HG02623 (cell line): ENCODE measurements around the gene CDIP1.

Experiments used
- ATAC-seq: cut with Tn5 transposase; IDR thresholded peaks from one replicate; pipeline ENCODE4 v1.9.1; 2021; ENCODE audit warnings: moderate library complexity; ENCODE audit not compliant: unreplicated experiment

CDIP1 gene

DNA sequence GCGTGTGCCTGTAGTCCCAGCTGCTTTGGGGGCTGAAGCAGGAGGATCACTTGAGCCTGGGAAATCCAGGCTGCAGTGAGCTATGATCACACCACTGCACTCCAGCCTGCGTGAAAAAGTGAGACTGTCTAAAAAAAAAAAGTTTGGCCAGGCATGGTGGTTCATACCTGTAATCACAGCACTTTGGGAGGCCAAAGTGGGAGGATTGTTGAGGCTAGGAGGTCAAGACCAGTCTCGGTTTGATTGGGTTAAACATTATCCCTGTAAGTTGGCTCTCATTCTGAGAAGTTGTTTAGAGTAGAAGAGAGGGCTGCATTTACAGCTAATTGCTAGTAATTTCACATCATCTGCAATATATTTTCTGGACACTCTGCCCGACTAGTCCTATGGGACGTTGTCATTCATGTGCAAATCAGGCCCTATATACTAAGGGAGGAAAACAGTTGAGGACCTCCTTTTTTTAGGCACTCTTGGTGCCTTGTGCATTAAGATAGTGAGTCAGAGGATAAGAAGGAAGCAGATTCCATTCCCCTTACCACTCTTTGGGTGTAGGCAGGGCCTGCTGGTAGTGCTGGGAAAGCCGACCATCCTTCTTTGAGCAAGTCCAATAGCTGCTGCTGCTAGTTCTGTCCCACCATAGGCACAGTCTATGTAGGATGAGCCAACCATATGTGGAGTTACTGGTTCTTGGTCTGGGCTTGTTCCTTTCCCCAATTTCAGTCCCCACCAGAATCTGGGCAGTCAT, 43.7 kb downstream of the CDIP1 start:
- no peak for ATAC-seq

DNA sequence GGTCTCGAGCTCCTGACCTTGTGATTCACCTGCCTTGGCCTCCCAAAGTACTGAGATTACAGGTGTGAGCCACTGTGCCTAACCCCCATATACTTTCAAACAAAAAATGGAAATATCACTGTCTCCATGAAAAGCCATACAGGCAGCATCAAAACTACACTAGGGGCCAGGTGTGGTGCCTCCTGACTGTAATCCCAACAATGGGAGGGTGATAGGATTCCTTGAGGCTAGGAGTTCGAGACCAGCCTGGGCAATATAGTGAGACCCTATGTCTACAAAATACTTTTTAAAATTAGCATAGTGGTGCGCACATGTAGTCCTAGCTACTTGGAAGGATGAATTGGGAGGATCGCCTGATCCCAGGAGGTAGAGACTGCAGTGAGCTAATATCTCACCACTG, 46.7 kb downstream of the CDIP1 start:
- no peak for ATAC-seq

DNA sequence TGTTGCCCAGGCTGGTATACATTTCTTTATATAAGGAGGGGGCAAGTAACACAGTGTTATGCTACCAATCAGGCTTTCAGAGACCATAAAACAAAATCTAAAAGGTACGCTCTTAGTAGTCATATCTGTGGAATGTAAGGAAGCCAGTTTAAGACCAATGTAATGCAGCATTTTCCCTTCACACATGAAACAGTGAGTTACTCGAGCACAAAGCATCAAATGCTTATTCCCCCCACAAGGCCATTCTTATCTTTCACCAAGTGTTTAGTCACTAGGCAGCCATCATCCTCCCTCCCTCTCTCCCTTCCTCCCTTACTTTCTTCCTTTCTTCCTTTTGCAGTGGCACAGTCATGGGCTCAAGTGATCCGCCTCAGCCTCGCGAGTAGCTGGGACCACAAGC, 49.5 kb downstream of the CDIP1 start:
- no peak for ATAC-seq

DNA sequence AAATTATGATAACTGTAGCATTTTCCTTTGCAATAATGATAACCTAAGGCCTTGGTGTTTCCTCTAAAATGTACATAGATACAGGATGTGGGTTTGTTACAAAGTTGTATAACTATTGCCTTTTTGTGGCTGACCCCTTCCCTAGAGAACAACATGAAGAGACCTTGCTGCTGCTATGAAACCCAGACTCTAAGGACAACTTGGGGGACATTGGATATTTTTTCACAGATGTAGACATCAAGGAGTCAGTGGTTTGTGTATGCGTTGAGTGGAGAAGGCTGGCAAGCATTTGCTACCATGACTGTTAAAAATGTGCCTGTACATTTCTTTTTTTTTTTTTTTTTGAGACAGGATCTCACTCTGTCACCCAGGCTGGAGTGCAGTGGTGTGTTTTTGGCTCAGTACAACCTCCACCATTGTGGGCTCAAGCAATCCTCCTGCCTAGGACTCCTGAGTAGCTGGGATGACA, 50.0 kb downstream of the CDIP1 start:
- no peak for ATAC-seq

DNA sequence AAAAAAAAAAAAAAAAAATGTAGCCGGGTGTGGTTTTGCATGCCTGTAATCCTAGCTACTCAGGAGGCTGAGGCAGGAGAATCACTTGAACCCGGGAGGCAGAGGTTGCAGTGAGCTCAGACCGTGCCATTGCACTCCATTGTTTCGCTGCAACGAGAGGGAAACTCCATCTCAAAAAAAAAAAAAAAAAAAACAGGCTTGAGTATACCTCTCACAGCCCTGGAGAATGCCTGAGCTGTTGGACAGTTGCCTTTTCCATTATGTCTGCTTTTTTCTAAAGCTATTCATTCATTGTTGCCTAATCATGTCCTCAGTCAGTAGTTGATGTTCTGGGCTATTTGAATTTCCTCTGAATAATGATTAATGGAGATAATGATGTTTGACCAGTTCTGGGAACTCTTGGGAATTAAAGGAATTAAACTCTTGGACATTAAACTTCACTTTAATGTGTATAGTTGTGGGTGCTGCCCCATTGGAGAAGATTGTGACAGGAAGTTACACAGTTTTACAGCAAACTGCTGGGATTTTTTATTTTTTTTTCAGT, 50.5 kb downstream of the CDIP1 start:
- no peak for ATAC-seq

DNA sequence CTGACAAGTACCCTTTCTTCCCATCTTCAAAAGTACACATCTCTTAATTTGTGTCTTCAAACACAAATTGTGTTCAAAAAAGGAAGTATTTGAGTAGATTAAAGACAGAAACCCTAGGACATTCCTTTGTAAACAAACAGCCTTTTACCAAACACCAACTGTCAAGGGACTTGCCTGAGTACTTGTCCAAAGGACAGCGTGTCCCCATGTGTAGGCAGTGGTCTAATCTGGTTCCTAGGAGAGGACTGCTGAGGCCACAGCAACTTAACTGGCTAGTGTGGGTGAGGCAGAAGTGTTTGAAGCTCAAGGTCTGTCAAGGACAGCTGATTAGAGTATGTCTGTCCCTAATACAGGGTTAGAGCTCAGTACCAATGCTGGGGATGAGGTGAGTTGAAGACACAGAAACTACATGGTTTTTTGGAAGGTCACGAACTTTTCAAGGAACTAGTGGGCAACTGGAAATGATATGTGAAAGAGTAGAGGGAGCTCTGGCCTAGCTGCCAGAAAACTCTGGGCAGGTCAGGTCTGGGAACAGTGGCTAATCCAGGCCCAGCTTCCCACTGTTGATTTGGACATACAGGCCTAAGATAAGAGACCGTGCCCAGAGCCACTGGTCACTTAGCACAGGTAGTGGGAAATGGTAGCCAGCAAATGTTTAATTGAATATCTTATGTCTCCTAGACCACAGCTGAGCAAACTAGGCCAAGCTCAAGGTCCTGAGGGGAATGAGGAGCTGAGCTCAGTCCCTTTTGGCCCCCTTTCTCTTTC, 52.3 kb downstream of the CDIP1 start:
- no peak for ATAC-seq

DNA sequence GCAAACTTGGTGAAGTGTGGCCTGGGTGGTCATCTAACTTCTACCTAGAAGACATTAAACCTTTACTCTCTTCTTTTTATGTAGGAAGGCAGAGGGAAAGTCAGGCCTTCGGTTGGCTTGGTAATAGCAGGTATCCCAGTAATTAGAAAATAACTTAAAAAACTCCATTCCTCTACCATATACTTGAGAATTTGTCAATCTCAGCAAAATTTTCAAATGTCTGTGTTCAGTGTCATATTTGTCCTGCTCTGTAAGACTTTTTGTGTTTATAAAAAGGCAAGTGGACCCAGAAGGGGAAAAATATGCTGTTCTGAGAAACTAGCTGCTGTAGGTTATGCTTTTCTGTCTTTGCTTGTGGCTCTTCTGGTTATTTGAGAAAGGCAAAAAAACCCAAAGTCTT, 56.6 kb downstream of the CDIP1 start:
- ATAC-seq: no peak

DNA sequence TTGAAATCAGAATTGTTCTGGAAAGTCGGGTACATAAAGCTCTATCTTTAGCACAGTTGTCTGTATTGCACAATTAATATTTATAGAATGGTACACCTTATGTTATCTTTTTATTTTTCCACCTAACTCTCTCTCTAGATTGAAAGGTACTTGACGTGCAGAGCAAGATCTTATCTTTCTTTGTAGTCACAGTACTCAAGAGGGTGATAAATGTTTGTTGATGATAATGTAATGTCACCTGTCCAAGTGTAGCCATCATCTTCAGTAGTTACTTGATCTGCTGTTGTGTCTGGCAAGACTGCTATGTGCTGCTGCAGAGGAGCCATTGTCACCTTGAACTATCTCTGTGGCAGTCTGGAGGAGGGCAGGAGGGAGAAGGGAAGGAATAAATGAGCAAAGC, 57.0 kb downstream of the CDIP1 start:
- no peak for ATAC-seq

DNA sequence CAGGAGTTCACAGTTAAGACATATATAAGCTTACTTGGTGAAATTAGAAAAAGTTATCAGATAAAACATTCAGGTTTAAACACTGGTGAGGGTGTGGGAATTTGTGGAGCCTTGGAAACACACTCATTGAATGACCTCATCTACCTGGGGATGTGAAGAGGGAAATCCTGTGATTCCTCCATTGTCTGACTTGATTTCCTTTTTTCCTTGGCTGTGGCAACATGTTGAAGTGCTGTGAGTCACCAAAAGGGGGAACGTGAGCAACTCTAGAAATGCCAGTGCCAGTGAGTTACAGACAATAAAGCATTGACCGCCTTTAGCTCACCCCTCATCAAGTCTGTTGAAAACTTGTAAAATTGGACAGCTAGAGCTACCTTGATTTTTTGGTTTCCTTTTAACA, 60.6 kb downstream of the CDIP1 start:
- ATAC-seq: no peak

DNA sequence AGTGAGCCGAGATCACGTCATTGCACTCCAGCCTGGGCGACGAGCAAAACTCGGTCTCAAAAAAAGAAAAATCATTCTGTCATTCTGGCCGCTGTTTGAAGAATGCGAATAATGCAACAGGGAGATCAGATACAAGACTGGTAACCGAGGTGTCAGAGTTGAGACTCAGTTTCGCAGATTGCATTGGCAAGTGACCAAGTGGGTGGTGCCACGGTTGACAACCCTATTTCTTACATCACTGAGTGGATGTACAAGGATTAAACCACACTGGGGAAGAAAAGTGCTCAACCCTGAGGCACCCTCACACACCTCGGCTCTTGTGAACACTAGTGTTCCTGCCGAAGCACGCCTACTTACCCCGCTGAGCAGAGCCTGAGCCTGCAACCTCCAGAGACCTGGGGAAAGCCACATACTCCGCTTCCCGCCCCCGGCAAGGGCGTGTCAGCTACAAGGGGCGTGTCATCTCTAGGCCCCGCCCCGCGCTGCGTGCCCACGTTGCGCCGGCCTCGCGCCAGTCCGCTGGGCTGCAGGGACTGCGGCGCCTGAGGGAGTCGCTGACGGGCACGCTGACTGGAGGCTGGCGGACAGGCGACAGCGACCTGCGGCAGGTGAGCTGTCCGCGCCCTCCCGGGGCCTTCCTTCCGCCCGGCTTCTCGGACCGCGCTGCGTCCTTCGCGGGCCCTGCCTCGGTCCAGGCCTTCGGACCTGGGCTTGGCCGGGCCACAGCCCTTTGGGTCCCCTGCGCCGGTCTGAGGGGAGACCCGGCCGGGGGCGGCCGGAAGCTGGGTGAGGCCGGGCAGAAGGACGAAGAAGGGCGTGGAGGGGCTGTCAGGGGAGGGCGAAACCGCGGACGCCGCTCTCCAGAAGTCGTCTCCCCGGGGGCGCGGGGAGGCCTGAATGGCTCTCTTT, 62.4 kb downstream of the CDIP1 start, which contains the start of gene HMOX2:
Gene HMOX2 (plus strand): TSS at position 519 of the 909 bp plus-strand sequence. CDS start 29,127 bp downstream, outside the sequence.
- peak; percentile 80 for ATAC-seq

DNA sequence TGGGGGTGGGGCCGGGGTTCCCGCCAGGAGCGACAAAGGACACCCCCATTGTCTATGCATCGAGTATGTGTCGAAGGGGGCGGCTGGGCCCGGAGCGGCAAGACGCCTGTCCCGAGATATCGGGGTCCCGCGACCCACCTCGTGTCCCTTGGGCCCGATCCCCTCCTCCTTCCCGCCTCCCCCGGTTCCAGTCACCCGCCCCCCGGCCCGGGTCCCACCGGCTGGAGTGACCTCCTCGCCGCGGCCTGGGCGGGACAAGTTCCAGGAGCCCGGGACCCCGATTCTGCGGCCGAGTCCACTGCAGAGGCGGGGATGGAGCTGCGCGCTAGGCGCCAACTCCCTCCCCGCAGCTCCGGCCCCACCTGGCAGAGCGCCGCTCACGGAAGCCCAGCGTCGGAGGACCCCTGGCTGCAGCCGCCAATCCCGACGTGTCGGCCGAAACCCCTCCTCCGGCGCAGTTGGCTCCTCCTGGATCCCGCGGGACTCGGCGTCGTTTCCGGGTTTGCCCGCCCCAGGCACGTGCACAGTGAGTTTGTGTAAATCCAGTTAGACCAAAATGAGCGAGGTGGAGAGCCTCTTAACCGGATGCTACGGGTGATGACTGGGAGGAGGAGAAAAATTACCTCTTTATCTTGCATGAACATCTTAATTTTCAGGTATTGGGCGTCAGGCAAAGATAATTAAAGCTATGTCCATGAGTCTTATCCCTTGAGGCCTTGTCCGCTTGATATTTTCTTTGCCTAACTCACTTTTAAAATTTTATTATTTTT, 64.2 kb downstream of the CDIP1 start, which contains the start of gene NMRAL1:
Gene NMRAL1 (minus strand): TSS at position 434 of the 770 bp plus-strand sequence. CDS start 493 bp downstream, outside the sequence.
- ATAC-seq: peak; percentile 46

DNA sequence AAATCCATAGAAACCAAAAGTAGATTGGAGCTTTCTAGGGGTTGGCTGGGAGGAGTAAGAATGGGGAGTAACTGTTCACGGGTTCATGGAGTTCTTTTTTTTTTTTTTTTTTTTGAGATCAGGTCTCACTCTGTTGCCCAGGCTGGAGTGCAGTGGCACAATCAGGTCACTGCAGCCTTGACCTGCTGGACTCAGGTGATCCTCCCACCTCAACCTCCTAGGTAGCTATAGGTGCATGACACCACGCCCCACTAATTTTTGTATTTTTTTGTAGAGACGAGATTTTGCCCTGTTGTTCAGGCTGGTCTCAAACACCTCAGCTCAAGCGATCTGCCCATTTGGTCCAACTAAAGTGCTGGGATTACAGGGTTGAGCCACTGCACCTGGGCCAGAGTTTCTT, 65.7 kb downstream of the CDIP1 start:
- no peak for ATAC-seq

DNA sequence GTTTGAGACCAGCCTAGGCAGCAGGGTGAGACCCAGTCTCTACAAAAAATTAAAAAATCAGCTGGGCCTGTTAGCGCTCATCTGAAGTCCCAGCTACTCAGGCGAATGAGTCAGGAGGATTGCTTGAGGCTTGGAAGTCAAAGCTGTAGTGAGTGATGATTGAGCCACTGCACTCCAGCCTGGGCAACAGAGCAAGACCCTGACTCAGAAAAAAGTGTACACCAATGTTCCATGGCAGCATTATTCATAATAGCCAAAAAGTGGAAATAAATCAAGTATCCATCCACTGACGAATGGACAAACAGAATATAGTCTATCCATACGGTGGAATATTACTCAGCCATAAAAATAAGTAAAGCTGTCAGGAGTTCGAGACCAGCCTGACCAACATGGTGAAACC, 66.7 kb downstream of the CDIP1 start:
- ATAC-seq: no peak

DNA sequence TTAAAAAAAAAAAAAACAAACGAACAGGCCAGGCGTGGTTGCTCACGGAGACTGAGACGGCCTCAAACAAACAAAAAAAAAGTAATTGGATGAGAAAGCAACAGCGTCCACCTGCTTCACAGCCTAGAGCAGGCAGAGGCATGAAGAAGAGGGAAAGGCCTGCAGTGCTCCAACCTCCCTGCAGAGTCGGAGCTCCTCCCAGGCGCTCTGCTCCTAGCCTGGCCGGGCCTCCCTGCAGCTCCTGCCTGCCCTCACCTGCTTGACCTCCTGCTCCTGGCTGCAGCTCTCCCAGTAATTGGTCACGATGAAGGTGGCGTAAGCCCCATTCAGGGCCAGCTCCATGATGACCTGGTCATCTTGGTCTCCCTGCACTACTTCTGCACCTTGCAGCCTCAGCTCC, 69.6 kb downstream of the CDIP1 start:
- no peak for ATAC-seq

DNA sequence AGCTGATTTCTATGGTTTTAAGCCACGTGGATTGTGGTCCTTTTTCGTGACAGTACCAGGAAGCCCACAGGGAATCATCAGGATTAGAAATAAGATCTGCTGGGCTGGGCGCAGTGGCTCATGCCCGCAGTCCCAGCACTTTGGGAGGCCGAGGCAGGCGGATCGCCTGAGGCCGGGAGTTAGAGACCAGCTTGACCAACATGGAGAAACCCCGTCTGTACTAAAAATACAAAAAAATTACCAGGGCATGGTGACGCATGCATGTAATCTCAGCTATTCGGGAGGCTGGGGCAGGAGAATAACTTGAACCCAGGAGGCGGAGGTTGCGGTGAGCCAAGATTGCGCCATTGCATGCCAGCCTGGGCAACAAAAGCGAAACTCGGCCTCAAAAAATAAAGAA, 70.7 kb downstream of the CDIP1 start:
- no peak for ATAC-seq

DNA sequence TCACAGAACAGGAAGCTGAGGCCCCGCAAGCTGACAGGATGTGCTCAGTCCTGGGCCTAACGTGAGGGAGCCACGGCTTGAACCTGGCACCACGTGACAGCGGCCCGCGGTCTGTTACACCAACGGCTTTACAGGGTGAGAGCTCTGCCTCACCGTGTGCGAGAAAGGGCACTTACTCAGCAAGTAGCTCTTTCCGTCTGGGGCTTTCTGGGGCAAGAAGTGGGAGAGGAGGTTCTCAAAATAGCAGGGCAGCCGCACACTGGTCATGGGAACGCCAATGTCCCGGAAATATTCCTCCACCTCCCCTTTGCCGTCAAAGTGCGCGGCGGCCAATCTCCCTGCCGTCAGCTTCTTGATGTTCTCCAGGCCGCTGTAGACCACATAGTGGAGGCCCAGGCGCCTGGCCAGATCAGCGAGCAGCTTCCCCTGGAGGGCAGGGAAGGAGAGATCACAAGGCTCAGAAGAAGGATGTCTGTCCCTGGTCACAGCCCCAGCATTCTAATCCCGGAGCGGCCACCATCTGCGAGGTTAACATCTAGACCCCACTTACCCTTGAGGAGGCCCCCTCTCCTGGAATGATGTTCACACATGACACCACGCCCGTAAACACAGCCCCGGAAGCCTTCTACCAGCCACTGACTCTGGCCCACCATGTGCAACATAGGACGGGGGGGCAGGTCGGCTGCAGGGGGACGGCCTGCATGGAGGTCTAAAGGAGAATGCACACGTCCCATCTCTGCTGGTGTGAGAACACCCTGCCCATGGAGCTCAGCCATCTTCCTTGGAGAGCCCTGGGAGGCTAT, 72.4 kb downstream of the CDIP1 start:
- ATAC-seq: no peak

DNA sequence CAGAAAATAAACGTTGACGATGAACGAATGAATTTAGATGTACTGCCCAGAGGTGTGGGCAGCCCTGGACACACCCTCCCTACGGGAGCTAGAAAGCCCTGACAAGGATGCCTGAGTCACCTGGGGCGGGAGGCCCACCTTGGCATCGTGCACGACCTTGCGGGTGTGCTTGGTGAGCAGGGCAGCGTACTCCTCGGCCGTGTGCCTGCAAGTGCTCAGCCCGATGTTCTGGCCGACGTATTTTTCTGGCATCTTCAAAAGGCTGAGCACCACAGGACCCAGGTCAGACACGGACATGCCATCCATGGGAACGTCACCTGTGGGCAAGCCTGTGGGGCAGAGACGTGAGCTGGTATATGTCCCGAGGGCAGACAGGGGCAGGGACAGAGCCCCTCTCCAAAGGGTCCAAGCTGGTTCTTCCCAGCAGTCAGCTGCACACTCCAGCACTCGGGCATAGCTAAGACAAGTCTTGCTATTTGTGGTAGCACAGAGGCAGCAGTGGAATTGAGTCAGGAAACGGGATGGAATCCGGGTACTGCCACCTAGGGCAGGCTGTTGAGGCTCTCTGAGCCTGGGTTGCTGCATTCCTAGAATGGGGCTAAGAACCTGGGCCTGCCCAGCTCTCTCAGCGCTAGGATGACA, 74.9 kb downstream of the CDIP1 start:
- ATAC-seq: no peak

DNA sequence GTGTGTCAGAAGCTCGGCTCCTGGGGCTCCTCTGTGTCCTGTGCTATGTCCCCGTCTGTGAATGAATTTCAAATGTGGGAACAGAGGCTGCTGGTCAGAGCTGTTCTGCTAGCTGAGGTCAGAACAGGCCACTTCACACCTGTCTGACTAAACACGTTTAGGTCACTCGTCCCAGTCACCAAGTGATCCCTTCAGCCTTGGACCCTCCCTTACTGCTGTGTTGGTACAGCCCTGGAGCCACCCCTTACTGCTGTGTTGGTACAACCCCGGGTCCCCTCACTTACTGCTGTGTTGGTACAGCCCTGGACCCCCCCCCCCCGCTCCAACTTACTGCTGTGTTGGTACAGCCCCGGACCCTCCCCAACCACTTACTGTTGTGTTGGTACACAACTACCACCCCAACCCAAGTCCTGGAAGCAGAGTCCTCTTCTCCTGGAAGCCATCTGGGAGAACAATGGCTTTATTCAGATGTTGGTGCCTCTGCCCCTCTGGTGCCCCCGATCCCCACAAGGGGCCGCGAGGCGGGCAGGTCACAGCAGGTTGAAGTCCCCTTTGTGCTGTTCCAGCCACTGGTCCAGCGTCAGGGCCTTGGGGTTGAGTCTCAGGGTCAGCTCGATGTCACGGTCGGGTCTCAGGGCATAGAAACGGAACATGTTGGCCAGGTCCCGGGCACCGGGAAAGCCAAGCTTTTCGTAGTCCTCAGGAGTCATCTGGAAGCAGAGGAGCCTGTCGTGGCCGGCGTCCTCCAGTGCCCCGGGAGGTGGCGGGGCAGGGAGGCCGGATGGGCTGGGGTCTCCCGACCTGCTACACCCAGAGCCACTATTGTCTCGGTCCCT, 77.1 kb downstream of the CDIP1 start:
- no peak for ATAC-seq
